ENCODE results near the gene THRB.

DNA sequence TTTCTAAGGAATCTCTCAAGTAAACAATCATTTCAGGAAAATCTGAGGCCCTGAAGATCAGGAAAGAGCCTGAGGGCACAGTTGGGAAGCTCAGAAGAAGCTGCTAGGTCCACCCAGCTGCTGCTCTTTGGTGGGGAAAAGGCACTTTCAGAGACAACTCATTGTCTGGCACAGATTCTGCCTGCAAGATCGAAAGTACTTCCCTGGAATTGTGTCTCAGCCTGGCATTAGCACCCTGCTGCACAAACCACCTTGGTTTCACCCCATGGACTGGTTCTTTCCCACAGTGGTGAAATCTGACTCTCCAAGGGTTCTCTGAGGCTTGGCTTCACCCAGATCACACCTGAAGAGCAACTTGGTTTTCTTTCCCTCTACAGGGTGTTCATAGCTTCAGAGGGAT lies 18.7 kb downstream of the THRB start:
- no peak for TF ChIP-seq CTCF (IDR thresholded peaks at IDR 0.05)
- TF ChIP-seq POLR2A (IDR thresholded peaks at IDR 0.05) = no peak
